Right cardiac atrium (tissue), 5 donors: ENCODE results near the gene HOXC5. TPM values are rescaled to one million over a fixed set of nuclear protein-coding genes. Genes with fewer than 3 reads are reported as not detected.

Experiments used
- ATAC-seq, 2 donors: fragments of 200-7000 bp; cut with Tn5 transposase; one replicate each; pipeline versions ENCODE4 v1.8.0 to v1.9.1; 2020; ENCODE audit warnings: moderate library complexity in 2 of 2, mild to moderate bottlenecking in 1 of 2
- DNase-seq, 3 donors: peaks; one replicate each; pipeline ENCODE4 v3.0.0-alpha.2; 2020
- H3K27ac ChIP-seq: one replicate; pipeline ENCODE4 v1.5.1; 2013; ENCODE audit warnings: mild to moderate bottlenecking, low read length, control low read depth, moderate library complexity
- H3K27me3 ChIP-seq: one replicate; pipeline ENCODE4 v1.6.1; 2013; ENCODE audit not compliant: control insufficient read depth, insufficient read depth
- H3K4me1 ChIP-seq: one replicate; pipeline ENCODE4 v1.6.1; 2013; ENCODE audit warnings: low read length; ENCODE audit not compliant: control insufficient read depth, insufficient read depth
- H3K4me3 ChIP-seq: one replicate; pipeline ENCODE4 v1.5.1; 2013; ENCODE audit warnings: low read length, control low read depth
- H3K9me3 ChIP-seq: one replicate; pipeline ENCODE4 v1.6.1; 2013; ENCODE audit warnings: low read length; ENCODE audit not compliant: control insufficient read depth
- WGBS: extraction: QIAGEN DNeasy Blood & Tissue Kit; methylation state at CpG from one replicate; pipeline ENCODE4 v1.1.7; 2013; 5-methylcytosine and 5-hydroxymethylcytosine counted together
- intact Hi-C, 4 donors: fragments of 100-400 bp; cut with DNase I; formaldehyde crosslinking; loops; one replicate each; pipeline versions ENCODE4 v1.11.0 to v1.14.0; 2022 to 2023
- polyA plus RNA-seq: library from polyadenylated mRNA; stranded (reverse); fragments of 200-250 nt; gene quantifications from one replicate; pipeline ENCODE4 v1.2.3, GENCODE V29; 2013
- total RNA-seq, 4 donors: library from RNA; stranded (reverse); fragmentation: NEBNext Ultra II Directional; extraction: Animal tissue kit (Norgen Biotek cat#: 25700); gene quantifications; one replicate each; pipeline ENCODE4 v1.2.1, GENCODE V29; 2021
- donor health status: healthy with polysubstance abuse.
- donor health status: DM: no; HTN: yes; CAD: no.
- donor health status: DM: no; HTN: no; CAD: no.
- donor health status: DM: no; HTN: yes; CAD: no; lungs with severe emphysema.
- donor health status: DM: yes; HTN: yes; CAD: no.

HOXC5 gene
- total and polyA plus RNA-seq, 5 donors, result 0.11 TPM; not detected in 4

GRCh38 chr12:53996240-53997203 is 36.3 kb upstream of the HOXC5 start:
- no peak for DNase-seq
- Histone ChIP-seq H3K27me3 (peaks cover 5% of the 10 kb centered on the region), H3K4me3 (peak overlapping the region; percentile 71), H3K4me1 (peaks cover 3% of the 10 kb centered on the region), H3K9me3 (no peaks in the 10 kb centered on the region), H3K27ac (no peak overlapping the region)
- intact Hi-C loops, result no loop called here
- 46% methylated on average over 29 of the region's 29 CpGs for WGBS
- ATAC-seq, result no peak

- peaks cover 3% of the 10 kb centered on the region for H3K4me1 ChIP-seq
- H3K27me3 ChIP-seq, result peaks cover 5% of the 10 kb centered on the region
- no peaks in the 10 kb centered on the region for H3K9me3 ChIP-seq
- no peak overlapping the region for H3K4me3 ChIP-seq
- H3K27ac ChIP-seq, result no peak overlapping the region
- DNase-seq (no peak), ATAC-seq (no peak)
- WGBS, result 14% methylated on average over 35 of the region's 35 CpGs
- intact Hi-C loops, result no loop called here
Observed at GRCh38 chr12:53997204-53998109, 35.4 kb upstream of the HOXC5 start.

- no peak overlapping the region for H3K4me3 ChIP-seq
- intact Hi-C loops, result no loop called here
- 5% methylated on average over 11 of the region's 11 CpGs for WGBS
- no peaks in the 10 kb centered on the region for H3K9me3 ChIP-seq
- no peak overlapping the region for H3K27ac ChIP-seq
- DNase-seq, result no peak
- H3K4me1 ChIP-seq, result peaks cover 3% of the 10 kb centered on the region
- no peak for ATAC-seq
- peaks cover 2% of the 10 kb centered on the region for H3K27me3 ChIP-seq
Observed at GRCh38 chr12:53998110-53998899, 34.5 kb upstream of the HOXC5 start.

- H3K27ac ChIP-seq, result no peak overlapping the region
- no peaks in the 10 kb centered on the region for H3K9me3 ChIP-seq
- no peak for ATAC-seq
- no peak for DNase-seq
- H3K4me1 ChIP-seq, result peaks cover 3% of the 10 kb centered on the region
- intact Hi-C loops, result no loop called here
- H3K4me3 ChIP-seq, result no peak overlapping the region
- WGBS, result 9% methylated on average over 13 of the region's 13 CpGs
- no peaks in the 10 kb centered on the region for H3K27me3 ChIP-seq
Observed at GRCh38 chr12:53998900-53999236, 34.0 kb upstream of the HOXC5 start.

- ATAC-seq, result no peak
- Histone ChIP-seq H3K9me3 (no peaks in the 10 kb centered on the region), H3K4me3 (peak overlapping the region; percentile 13), H3K27me3 (no peaks in the 10 kb centered on the region), H3K4me1 (peaks cover 3% of the 10 kb centered on the region), H3K27ac (no peak overlapping the region)
- intact Hi-C loops, result no loop called here
- 2% methylated on average over 35 of the region's 35 CpGs for WGBS
- no peak for DNase-seq
Observed at GRCh38 chr12:53999559-54000115, 33.2 kb upstream of the HOXC5 start.

GRCh38 chr12:54000116-54001114 is 32.4 kb upstream of the HOXC5 start, which contains the start of gene HOXC9:
Gene HOXC9 (plus strand): TSS chr12:54000161. CDS start chr12:54000189, 28 bp downstream.
- no peak for DNase-seq
- ATAC-seq, result peak in 1 of 2 donors; percentile 16
- H3K4me1 ChIP-seq, result peaks cover 2% of the 10 kb centered on the region
- intact Hi-C loops, result no loop called here
- H3K4me3 ChIP-seq, result peak within 1 kb of the TSS; percentile 13
- 3% methylated on average over 87 of the region's 87 CpGs for WGBS
- no peak within 1 kb of the TSS for H3K27ac ChIP-seq
- H3K27me3 ChIP-seq, result no peaks in the 10 kb centered on the region
- H3K9me3 ChIP-seq, result no peaks in the 10 kb centered on the region

GRCh38 chr12:54001283-54002187 is 31.3 kb upstream of the HOXC5 start:
- 29% methylated on average over 8 of the region's 8 CpGs for WGBS
- no peak overlapping the region for H3K27ac ChIP-seq
- no peaks in the 10 kb centered on the region for H3K27me3 ChIP-seq
- no peak overlapping the region for H3K4me3 ChIP-seq
- ATAC-seq, result no peak
- no peak for DNase-seq
- intact Hi-C loops, result no loop called here
- H3K9me3 ChIP-seq, result no peaks in the 10 kb centered on the region
- no peaks in the 10 kb centered on the region for H3K4me1 ChIP-seq

- no peaks in the 10 kb centered on the region for H3K27me3 ChIP-seq
- WGBS, result 18% methylated on average over 19 of the region's 19 CpGs
- no peak overlapping the region for H3K4me3 ChIP-seq
- no peak overlapping the region for H3K27ac ChIP-seq
- intact Hi-C loops, result no loop called here
- H3K9me3 ChIP-seq, result no peaks in the 10 kb centered on the region
- DNase-seq, result no peak
- no peaks in the 10 kb centered on the region for H3K4me1 ChIP-seq
- no peak for ATAC-seq
Observed at GRCh38 chr12:54002278-54002914, 30.5 kb upstream of the HOXC5 start.
